HG02610 (cell line): ENCODE measurements around the gene C1orf56.

Experiments used
- ATAC-seq: cut with Tn5 transposase; IDR thresholded peaks from one replicate; pipeline ENCODE4 v1.9.1; 2021; ENCODE audit warnings: mild to moderate bottlenecking, moderate library complexity; ENCODE audit not compliant: unreplicated experiment

Gene C1orf56

DNA sequence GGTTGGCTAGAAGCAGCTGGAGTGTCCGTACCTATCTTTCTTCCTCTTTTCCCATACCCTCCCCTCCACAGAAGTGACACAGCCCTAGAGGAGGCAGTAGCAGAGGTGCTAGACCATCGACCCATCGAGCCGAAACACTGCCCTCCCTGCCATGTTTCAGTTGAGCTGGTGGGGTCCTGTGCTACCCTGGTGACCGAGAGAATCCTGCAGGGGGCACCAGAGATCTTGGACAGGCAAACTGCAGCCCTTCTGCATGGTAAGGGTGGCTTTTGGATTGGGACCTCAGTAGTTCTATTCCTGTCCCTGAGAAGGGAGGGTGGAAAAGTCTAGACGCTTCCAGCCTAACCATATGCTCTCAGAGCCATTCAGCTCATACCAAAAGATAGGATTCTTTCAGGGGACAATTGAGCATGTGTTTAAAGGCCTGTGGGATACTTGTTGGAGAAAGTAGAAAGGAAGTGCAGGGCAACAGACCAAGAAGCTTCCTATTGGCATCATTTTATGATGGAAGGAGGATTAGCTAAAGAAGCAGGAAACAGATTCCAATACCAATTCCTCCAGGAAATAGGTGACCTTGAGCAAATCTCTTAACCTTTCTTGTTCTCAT is 22.9 kb upstream of the C1orf56 start:
- peak; percentile 59 for ATAC-seq

DNA sequence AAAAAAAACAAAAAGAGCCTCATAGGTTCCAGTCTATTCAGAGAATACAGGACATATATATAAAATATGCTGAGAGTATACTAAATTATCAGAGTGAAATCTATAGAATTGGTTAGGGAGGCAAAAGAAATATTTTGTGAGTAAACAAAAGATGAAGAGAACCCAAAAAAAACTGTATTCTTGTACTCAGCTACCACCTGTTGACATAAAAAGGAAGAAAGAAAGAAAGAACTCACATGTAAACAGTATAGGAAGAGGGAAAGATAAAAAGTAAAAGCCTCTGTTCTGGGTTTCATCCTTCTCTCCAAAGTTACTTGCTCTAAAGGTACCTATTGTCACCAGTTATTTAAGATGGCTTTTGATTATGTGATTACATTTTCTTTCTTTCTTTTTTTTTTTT is 21.1 kb upstream of the C1orf56 start:
- no peak for ATAC-seq

DNA sequence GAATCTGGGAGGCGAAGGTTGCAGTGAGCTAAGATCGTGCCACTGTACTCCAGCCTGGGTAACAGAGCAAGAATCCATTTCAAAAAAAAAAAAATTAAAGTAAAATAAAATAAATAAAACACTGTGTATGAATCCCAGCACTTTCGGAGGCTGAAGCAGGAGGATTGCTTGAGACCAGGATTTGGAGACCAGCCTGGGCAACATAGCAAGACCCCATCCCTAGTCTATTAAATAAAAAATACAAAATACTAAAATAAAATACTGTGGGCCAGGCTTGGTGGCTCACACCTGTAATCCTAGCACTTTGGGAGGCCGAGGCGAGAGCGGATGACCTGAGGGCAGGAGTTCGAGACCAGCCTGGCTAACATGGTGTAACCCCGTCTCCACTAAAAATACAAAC is 15.4 kb upstream of the C1orf56 start:
- ATAC-seq: no peak

DNA sequence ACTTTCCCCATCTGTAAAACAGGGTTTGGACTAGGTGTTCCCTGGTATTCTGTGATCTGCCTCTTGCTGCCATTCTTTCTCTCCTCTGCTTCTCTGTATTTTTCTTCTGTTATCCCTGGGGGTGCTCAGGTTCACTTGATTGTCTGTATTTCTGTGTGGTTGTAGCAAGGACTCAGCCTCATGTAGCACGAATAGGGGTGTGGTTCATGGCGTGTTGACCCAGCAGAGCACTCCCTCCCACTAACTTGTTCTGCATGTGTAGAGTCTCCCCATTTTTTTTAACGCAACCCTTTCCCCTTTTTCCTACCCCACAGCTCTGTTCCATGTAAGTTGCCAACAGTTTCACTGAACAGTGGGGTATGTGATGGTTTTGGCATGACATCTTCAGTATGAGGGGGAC is 12.4 kb upstream of the C1orf56 start:
- ATAC-seq: no peak

DNA sequence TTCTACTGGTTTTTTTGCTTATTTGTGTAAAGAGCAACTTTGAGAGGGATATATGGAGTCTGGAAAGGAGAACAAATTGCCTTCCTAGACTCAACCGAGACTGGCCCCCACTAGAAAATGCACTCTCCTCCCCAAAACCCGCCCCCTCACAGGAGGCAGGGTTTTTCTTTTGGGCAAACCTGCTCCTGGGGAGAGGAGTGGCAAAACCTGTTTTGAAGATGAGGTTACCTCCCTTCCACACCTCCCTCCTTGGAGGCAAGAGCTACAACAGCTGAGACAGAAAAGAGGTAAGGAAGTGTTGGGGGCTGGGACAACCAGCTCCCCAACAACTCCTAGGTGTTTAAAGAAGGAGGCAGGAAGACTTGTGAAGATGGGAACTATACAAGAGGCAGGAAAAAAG is 11.2 kb upstream of the C1orf56 start, which contains the start of gene BNIPL:
Gene BNIPL, plus strand, starts transcription at position 231 of the 400 bp plus-strand sequence. Its CDS starts 140 bp downstream, at position 371.
- no peak for ATAC-seq

DNA sequence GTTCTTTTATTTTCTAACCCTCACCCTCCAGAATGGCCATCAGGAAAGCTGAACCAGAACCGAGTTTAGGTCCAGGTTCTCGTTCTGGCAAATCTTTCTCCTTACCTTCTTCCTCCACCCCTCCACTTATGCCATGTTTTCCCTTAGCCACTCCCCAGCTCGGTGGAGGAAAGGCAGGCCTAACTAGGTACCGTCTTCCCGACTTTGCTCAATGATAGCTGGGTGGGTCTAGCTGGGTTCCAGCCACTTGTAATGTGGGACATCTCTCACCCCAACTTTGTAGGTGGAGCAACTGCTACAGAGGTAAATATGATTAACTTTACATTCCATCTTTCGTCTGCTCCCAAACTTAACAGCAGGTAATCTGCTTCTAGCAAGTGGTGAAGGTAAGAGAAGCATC is 10.5 kb upstream of the C1orf56 start:
- ATAC-seq: no peak

DNA sequence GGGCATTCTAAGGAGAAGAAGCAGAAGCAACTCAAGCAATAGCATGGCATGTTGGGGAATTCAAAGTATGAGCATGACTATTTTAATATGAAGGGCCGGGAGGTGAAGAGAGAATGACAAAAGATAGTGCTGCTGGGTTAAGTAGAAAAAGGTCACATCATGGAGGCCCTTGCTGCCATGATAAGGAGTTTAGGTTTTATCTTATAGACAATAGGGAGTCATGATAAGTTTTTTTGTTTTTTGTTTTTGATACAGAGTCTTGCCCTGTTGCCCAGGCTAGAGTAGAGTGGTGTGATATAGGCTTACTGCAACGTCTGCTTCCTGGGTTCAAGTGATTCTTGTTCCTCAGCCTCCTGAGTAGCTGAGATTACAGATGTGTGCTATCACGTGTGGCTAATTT is 8.0 kb upstream of the C1orf56 start:
- no peak for ATAC-seq

DNA sequence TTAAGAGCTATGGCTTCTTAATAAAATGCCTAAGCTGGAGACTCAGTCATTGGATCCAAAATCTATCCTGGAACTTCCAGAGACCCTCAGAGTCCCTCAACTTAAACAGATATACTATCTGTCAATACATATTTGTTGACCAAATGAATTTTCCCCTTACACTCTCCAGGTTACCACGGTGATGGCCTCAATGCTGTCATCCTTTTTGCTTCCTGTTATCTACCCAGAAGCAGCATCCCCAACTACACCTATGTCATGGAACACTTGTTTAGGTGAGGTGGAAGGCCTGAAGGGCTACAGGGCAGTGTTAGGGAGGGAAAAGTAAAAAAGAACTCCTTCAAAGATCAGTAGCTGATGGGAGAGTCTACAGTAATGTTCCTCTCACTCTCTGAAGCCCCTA is 4.4 kb upstream of the C1orf56 start:
- no peak for ATAC-seq

DNA sequence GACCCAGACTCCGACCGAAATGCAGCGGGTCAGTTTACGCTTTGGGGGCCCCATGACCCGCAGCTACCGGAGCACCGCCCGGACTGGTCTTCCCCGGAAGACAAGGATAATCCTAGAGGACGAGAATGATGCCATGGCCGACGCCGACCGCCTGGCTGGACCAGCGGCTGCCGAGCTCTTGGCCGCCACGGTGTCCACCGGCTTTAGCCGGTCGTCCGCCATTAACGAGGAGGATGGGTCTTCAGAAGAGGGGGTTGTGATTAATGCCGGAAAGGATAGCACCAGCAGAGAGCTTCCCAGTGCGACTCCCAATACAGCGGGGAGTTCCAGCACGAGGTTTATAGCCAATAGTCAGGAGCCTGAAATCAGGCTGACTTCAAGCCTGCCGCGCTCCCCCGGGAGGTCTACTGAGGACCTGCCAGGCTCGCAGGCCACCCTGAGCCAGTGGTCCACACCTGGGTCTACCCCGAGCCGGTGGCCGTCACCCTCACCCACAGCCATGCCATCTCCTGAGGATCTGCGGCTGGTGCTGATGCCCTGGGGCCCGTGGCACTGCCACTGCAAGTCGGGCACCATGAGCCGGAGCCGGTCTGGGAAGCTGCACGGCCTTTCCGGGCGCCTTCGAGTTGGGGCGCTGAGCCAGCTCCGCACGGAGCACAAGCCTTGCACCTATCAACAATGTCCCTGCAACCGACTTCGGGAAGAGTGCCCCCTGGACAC is 534 bp downstream of the C1orf56 start:
- peak; percentile 45 for ATAC-seq

DNA sequence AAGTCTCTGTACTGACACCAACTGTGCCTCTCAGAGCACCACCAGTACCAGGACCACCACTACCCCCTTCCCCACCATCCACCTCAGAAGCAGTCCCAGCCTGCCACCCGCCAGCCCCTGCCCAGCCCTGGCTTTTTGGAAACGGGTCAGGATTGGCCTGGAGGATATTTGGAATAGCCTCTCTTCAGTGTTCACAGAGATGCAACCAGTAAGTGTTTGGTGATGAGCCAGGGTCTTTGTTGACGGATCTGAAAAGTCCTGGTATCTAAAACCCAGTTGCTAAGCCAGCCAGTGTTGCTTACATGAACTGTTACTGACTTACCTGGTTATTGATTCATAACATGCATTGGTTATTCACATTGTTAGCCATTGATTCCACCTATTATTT is 1.1 kb downstream of the C1orf56 start:
- no peak for ATAC-seq

DNA sequence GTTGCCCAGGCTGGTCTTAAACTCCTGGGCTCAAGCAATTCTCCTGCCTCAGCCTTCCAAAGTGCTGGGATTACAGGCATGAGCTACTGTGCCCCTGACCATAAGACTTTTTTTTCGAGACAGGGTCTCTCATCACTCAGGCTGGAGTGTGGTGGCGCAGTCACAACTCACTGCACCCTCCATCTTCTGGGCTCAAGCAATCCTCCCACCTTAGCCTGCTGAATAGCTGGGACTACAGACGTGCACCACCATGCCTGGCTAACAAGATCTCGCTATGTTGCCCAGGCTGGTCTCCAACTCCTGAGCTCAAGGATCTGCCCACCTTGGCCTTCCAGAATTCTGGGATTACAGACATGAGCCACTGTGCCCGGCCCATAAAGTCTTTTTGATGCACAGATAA is 1.9 kb downstream of the C1orf56 start:
- ATAC-seq: no peak

DNA sequence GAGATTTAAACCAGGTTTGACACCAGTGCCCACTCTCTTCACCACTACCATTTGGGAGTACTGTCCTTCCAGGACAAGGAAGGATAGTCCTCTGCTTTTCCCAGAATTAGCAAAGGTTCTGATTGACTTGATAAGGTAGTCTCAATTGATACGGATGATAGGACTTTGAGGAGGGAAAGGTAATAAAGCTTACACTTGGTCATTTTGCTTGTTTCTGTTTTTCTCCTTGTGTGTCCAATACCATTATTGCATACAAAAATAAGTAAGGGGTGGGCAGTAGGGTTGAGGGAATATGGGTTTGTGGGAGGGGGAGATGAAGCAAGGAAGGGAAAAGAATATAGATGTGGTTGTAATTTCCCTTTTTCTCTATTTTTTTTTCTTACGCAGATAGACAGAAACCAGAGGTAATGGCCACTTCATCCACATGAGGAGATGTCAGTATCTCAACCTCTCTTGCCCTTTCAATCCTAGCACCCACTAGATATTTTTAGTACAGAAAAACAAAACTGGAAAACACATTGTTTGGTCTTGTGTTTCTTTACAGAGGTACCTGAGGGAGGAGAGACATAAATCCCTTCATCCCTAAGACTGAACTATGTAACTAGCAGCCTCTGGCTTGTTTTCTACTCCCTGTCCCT is 2.6 kb downstream of the C1orf56 start:
- ATAC-seq: no peak

DNA sequence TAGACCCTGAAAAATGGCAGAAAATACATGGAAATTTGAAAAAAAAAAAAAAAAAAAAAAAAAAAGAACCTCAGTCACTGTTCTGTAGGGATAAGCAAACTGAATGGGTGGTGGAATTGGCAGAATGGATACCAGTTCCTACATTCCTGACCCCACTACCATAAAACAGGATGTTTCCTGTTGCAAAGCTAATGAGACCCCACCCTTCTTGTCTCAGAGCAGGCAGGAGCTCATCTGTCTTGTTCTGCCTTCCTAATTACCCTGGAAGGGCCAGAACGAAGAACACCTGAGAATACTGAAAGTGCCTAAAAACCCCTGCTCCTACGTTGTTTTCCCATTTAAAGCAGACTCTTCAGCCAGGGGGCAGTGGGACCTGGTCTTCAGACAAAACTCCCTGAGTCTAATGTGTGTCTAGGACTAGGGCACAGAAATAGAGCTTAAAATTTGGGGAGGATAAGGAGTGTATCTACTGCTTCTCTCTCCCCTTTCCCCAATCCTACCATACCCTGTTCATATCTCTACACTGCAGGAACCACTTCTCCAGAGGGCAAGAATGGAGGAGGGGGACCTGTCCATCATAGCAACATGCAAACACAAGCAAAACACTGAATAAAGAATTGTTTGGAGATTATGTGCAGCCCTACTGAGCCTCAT is 3.9 kb downstream of the C1orf56 start:
- no peak for ATAC-seq

DNA sequence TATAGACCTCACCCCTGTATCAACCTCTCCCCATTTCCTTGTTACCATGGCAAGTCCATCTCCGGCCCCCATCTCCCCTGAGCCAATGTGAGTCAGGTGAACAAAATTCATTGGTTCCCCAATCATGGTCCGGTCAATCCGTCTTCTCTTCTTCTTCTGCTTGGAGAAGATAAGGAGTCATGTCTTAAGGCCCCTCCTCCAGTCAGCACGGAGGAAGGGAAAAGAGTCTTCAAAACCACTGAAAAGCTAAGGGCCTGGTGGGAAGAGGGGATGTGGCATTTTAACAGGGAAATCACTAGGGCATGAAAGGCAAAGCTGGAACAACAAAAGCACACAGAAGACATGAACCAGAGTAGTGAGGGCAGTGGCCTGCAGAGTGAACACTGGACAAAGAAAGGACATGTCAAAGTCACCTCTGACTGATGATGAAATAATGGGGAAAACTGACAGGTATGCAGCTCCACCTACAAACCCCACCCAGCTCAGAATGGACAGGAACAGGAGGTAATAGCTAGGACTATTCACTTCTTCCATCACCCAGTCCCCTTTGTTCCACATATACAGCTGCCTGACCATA is 7.5 kb downstream of the C1orf56 start:
- ATAC-seq: no peak

DNA sequence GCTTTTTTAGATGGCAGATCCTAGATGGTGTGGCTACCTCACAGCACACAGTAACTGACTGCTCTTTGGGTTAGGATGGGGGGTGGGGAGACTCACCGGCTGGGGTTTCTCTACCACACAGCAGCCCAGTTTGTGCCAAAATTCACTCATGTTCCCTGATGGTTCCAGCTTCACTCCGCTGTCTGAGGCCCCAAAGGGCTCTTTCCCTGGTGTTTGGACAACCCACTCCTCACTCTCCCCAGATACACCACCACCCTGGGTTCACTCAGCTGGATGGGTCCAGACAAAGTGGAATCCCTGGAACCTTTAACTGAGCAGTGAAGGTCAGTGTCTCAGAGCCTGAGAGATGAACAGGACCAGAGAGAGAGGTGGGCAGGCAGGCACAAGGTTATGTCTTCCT is 8.0 kb downstream of the C1orf56 start:
- ATAC-seq: no peak

DNA sequence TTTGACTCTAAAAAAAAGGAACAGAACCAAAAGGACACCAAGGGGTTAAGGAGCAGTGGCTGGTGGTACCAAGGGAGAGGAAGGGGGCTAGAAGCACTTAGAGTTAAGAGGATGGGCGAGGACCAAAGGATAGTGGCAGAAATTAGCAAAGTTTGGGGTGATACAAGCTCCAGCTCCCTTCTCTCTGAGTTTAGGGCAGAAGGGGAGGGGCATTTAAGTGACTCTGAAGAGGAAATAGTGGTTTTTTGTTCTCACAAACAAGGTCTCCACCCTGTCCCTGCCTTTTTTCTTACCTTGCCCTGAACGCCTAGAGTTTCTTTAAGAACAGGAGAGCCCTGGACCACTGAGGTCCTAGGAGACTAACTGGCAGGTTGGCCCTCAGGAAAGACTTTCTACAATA is 8.6 kb downstream of the C1orf56 start:
- ATAC-seq: no peak

DNA sequence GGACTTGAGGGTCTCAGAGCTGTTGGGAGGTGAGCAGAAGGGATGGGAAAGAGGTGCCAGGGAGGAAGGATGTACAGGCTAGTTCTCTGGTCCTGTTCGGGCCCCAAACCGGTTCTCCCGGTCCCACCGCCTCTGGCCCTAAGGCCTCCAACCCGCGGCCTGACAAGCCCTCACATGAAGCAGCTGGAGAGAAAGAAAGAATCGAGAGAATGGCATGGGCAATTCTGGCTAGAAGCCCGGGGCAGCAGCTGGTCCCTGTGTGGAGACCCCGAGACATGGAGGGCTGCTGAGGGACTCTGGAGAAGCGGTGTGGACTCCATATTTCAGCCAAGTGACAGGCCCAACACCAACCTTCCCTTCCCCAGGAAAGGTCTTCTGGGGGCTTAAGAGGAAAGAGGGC is 11.1 kb downstream of the C1orf56 start:
- ATAC-seq: no peak

DNA sequence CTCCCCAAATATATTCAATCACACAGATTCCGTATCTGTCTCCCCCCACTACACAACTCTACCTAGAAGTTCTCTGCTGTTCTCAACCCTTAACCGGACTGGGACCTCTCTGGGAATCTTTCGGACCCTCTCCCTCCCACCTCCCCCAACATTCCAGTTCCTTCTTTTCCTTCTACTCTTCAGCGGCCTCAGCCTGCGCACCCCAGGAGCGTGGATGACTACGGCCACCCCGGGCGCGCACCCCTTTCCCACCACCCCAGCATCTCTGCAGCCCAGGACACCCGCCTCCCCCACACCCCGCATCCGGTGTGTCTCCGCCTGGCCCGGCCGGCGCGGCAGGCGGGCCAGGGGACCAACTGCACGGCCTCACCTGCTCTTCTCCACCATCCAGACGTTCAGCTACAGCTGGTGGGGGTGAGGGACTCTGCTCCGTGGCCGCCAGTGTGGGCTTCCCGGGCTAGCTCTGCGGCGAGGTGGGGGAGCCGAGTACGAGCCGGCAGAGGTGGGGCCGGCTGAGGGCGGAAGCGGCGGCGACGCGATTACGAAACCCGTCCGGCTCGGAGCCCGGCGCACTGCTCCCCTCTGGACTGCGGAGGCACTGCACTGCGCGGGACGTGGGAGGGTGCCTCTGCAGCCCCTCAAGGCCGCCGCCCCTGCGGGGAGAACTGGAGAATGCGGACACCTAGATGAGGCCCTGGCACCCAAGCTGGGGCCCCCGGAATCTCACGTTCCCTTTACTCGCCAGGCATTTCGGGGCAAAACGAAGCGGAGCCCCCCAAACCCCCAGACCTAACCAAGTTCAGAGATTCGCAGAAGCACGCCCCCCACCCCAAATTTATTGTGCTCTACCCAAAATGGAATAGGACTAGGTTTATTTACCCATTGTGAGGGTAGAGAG is 11.8 kb downstream of the C1orf56 start, which contains the start of gene CDC42SE1:
Gene CDC42SE1, minus strand, starts transcription at position 514 of the 898 bp plus-strand sequence. CDS start 3,892 bp downstream, outside the sequence.
- ATAC-seq: peak; percentile 73

DNA sequence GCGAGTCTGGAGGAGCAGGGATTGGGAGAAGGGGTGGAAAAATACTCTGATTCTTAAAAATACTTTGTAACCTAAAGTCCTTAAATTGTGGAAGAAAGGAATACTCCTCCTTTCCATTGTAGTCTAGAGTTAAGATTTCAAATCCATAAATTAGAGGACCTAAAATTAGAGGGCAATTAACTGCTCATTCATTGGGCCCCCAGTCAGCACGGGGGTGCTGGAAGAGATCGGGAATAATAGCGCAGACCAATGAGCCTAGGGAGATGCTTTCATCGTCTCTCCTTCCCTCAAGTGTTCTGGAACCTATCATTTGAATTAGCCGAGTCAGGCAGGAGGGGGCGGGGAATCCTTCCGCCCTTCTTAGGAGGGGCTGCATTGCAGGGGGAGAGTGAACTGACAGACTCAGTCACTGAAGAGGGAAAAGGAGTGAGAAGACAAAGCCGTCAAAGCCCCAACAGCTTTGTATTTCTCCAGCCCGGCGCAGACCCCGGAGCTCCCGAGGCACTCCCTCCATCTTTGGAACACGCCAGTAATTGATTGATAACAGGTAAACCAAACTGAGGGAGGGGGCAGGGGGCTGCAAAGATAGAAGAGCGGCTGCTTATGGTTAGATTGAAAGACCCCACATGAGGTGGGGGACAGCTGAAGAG is 12.6 kb downstream of the C1orf56 start, which contains the start of gene MLLT11:
Gene MLLT11, plus strand, starts transcription at position 391 of the 650 bp plus-strand sequence. CDS start 6,828 bp downstream, outside the sequence.
- ATAC-seq: no peak
